Stimulated activated CD8-positive, alpha-beta memory T cell treated with anti-CD3 and anti-CD28 coated beads, Interleukin-2, amount 100 ng/mL, for 1 hour (primary cell): Measurements from ENCODE around the gene RNF183.
A peak's percentile ranks its signal among the peaks of the same experiment; 100 is the strongest.
"Not testable (repeated sequence)": the region's sequence is repeated elsewhere in the genome, so short reads cannot be mapped to it uniquely, and the experiment has no call there.

ENCODE experiments used
- DNase-seq, 2 donors: peaks; one replicate each; pipeline ENCODE4 v3.0.0-alpha.2; 2020; ENCODE audit warnings: low read depth in 2 of 2

The RNF183 gene

GRCh38 chr9:113316030-113316429 lies 12.9 kb upstream of the RNF183 start:
- DNase-seq: no peak

DNA sequence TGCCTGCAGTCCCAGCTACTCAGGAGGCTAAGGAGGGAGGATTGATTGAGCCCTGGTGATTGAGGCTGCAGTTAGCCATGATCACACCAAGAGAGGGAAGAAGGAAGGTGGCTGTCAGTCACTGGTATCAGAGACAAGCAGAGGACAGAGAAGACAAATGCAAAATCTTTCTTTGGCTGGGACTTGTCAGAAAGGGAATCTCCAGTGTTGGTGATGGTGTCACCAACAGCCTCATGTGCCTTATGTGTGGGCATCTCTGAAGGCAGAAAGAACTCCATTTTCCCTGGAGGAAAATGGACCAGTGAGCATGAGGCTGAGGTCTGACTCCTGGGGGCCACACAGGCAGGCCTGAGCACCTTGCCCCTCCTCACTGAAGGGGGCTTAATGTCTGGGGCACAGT lies 12.1 kb upstream of the RNF183 start:
- DNase-seq: no peak

- DNase-seq: no peak
Measured at GRCh38 chr9:113313261-113313660, 10.1 kb upstream of the RNF183 start.

GRCh38 chr9:113311961-113312360 lies 8.8 kb upstream of the RNF183 start:
- no peak for DNase-seq

DNA sequence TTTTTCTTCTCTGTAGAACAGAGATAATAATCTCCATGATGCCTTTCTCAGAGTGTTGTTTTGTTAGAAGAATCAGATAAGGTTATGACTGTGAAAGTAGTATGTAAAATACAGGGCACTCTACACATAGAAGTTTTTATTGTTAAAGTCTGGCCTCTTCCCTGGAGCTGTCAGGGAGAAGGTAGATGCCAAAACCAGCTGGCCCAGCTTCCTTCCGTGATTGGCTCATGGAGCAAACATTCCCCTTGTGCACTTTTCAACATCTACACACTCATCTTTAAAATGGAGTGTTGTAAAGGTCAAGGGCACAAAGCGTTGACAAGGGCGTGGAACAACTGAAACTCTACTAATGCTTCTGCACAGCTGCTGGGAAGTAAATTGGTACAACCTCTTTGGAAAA lies 7.4 kb upstream of the RNF183 start:
- no peak for DNase-seq

- DNase-seq: no peak
Measured at GRCh38 chr9:113309204-113309813, 6.1 kb upstream of the RNF183 start.

DNA sequence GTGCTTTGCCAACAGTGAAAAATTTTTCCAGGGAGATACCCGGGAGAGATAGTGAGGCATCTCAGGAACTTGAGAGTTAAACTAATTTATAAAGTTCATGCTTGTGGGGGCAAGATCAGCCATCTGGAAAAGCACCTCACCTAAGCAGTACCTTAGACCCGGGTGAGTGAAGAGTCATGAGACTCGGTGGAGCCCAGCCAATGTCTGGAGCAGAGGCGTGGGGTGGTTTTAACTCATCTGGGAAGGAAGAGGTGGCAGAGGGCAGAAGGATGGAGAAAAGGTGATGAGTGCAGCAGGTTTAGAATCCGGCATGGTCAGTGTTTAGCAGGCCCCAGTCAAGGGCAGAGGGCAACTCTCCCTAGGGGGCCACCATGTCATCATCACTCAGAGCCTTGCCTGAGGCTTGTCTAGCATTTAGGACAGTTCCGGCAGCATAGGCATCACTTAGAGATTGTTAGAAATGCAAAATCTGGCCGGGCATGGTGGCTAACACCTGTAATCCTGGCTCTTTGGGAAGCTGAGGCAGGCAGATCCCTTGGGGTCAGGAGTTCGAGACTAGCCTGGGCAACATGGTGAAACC lies 4.3 kb upstream of the RNF183 start:
- no peak for DNase-seq

- DNase-seq: no peak
Measured at GRCh38 chr9:113306566-113306965, 3.4 kb upstream of the RNF183 start.

GRCh38 chr9:113301548-113301947 lies 1.6 kb downstream of the RNF183 start:
- DNase-seq: no peak

DNA sequence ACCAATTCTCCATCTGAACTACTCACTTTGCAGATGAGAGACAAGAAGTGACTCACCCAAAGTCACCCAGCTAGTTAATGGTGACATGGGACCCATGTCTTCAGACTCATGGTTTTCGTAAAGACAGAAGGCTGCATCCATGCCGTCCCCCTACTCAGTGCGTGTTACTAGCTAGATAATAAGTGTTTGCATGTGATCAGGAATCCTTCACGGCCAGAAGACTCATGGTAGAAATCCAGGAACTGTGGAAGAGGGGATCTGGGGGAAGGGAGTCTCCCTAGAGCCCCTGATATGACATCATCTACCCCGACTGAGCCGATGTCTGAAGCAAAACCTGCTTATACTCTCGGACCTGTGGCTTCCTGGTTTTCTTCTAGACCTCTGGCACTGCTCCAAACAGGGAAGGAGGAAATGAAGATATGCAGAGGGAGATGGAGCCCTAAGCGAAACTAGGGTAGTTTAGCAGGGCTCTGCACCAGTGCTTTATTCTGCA lies 3.3 kb downstream of the RNF183 start:
- no peak for DNase-seq

GRCh38 chr9:113298924-113299770 lies 4.0 kb downstream of the RNF183 start:
- no peak for DNase-seq

GRCh38 chr9:113298311-113298710 lies 4.9 kb downstream of the RNF183 start:
- DNase-seq: no peak

DNA sequence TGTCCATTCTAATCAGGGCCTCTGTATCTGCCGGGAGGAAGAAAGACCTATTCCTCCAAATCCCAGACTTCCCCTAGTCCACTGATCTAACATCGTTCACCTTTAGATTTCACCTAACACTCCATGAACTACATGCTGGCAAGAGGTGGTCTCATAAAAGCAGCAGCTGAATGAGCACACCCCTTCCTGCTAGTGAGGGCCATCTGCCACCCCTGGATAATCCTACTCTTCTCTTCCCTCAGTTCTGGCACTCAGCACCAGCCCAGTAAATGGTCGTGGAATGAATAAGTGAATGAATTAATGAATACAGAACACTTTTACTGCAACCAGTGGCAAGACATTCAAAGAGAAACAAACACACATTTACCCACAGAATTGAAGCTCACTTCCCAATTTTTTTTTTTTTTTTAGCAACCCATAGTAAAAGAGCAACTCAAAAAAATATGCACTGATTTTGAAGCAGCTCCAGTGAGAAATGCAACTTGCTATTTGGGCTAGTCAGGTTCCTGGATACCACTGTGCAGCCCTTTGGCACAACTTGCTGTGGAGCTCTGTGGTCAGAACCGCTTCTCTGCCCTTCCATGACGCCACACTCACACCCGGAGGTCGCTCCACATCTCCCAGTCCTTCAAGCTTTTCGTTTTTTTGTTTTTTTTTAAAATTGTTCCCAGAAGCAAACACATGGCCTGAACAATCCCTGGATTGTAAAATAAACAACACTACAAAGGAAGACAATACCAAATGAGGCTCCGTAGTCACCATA lies 6.2 kb downstream of the RNF183 start:
- no peak for DNase-seq

DNA sequence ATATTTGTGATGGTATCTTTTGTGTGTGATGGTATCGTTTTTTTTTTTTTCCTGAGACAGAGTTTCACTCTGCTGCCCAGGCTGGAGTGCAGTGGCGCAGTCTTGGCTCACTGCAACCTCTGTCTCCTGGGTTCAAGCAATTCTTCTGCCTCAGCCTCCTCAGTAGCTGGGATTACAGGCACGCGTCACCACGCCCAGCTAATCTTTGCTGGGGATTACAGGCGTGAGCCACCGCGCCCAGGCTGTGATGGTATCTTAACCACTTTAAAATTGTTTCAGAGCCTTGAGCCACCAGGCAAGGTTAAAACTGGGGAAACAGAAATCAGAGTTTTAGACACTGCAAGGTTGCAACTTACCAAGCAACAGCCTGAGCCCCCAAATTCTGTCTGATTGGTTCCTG lies 6.9 kb downstream of the RNF183 start:
- not testable (repeated sequence) for DNase-seq

DNA sequence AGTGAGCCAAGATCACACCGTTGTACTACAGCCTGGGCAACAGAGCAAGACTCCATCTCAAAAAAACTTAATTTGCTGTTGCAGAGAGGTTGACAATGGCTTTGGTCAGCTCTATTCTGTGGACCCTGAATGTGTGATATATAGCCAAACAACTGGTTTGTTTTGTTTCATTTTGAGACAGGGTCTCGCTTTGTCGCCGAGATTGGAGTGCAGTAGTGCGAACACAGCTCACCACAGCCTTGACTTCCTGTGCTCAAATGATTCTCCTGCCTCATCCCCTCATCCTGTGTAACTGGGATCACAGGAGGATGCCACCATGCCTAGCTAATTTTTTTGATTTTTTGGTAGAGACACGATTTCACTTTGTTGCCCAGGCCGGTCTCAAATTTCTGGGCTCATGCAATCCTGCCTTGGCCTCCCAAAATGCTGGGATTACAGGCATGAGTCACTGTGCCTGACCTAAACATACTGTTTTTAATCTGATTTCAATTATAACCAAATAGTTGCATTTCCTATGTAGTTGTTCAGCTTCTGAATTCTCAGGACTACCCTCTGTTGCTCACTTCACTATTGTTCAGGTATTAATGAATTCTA lies 9.8 kb downstream of the RNF183 start:
- DNase-seq: no peak

DNA sequence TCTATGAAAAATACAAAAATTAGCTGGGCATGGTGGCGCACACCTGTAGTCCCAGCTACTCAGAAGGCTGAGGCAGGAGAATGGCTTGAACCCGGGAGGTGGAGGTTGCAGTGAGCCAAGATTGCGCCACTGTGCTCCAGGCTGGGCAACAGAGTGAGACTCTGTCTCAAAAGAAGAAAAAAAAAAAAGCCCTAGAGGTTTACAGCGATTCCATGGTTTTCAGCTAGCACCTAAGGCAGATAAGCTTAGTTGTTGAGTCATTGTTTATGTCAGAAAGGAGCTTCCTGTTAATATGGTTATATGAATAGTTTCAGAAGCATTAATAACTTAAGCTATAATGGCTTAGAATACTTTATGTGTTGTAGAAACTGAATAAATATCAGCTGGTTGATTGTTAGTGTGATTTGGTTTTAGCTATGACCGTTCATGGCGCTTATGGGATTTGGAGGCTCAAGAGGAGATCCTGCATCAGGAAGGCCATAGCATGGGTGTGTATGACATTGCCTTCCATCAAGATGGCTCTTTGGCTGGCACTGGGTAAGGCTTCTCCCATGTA lies 13.0 kb downstream of the RNF183 start:
- no peak for DNase-seq

DNA sequence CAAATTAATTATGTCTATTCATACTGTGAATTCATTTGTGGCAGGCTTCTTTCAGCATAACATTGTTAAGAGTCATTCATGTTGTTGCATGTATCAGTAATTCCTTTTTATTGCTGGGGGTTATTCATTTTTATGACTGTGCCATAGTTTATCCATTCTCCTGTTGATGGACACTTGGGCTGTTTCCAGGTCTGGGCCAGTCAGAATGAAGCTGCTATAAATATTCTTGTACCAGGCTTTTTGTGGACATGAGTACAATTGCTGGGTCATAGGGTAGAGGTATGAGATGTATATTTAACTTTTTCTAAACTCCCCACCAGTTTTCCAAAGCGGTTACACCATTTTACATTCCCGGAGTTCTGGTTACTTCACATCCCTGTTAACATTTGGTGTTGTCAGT lies 14.1 kb downstream of the RNF183 start:
- no peak for DNase-seq

GRCh38 chr9:113281356-113281755 lies 21.8 kb downstream of the RNF183 start:
- no peak for DNase-seq

DNA sequence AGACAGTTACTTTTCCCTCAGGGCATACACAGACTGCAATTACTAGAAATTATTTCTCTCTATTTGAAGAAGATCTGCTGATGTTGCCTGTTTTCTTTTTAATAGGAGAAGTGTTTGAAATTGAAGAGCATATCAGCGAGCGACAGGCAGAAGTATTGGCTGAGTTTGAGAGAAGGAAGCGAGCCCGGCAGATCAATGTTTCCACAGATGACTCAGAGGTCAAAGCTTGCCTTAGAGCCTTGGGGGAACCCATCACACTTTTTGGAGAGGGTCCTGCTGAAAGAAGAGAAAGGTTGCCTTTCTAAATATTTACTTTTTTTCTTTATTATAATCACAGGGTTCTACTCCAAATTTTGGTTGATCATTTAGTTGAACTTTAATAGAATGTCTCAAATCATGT lies 24.3 kb downstream of the RNF183 start:
- no peak for DNase-seq

DNA sequence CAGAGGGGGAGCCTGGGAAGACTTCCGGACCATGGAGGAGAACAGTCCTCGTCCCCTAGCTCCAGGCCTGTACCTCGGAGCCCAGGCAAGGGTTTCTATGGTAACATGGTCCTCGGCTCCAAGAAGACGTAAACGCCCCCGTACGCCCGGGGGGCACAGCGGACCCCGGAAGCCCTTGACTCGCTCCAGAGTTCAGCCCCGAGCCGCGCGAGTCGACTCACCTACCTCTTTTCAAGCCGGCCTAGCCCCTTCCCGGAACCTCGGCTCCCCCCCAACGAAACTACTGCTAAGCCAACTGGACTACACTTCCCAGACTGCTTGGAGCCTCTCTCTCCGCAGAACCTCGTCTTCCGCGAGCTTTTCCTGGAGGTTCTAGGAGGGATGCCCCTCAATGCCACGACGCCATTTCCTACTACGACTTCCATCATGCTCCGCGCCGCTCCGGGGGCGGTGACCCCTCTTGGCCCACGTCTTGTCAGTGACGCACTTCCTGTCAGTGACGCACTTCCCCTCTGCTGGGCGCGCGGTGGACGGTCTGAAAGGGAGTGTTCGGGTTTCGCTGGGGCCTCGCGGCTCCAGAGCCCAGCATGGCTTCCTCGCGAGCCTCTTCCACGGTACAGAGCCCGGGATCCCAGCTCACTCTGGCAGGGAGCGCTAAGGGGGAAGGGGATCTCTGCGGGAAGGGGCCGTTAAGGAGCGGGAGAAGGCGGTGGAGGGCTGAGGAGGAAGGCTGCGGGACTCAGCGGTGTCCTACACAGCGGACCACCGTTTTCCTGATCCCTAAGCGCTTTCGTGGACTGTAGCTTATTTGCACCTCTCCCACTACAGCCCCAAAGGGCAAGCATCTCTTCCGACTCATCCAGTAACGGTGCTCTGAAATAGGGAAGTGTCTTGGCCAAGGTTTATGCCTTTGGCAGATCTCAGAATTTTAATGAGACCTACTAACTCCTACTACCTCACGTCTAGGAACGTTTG lies 27.7 kb downstream of the RNF183 start, which contains the start of the genes CDC26 and PRPF4:
Gene CDC26 (minus strand): TSS at position 416 of the 975 bp plus-strand sequence. CDS start 3,065 bp downstream, outside the sequence.
Gene PRPF4 (plus strand): TSS at position 502 of the 975 bp plus-strand sequence. CDS start 86 bp downstream, at position 588.
- peak; percentile 90 to 92 for DNase-seq
